ENCODE results near the gene MACO1. TPM values are rescaled to one million over a fixed set of nuclear protein-coding genes. Genes with fewer than 3 reads are reported as not detected.
"Not testable (repeated sequence)": the region's sequence is repeated elsewhere in the genome, so short reads cannot be mapped to it uniquely, and the experiment has no call there.

The MACO1 gene
- total and polyA plus RNA-seq, 2 of the 13 experiments (the other 11 are each of a cell fraction or from before 2014, with no cell fraction given) = 9.7 to 17.0 TPM

- no CpG with 5 or more reads among the region's 2 CpGs for WGBS (ENCODE audit: low lambda C conversion rate)
- H4K20me1 ChIP-seq (ENCODE audit: insufficient read depth, low read length); H3K9me3 ChIP-seq (ENCODE audit: low read length); CTCF ChIA-PET (ENCODE audit: low intra/inter-chr PET ratio, low total read pairs); DNase-seq (ENCODE audit: low spot score); ATAC-seq; in situ Hi-C loops (cut with HindIII; ENCODE audit: extremely low pct_ligation_motif_present, low pct_unique_long_range_greater_than_20kb); H3K36me3 ChIP-seq (replicated peaks in 1 of 2; ENCODE audit: control insufficient read depth in 1 of 2, insufficient read depth in 2 of 2, low read length in 2 of 2); H3K4me1 ChIP-seq (ENCODE audit: insufficient read depth, low read length); H3K9ac ChIP-seq (ENCODE audit: insufficient read depth, low read depth, low read length); FAIRE-seq; H2AFZ ChIP-seq (ENCODE audit: low read length); H3K79me2 ChIP-seq (ENCODE audit: insufficient read depth, low read length); intact Hi-C loops (cut with micrococcal nuclease; ENCODE audit: unreplicated experiment); H3K4me3 ChIP-seq (replicated peaks in 1 of 3; ENCODE audit: insufficient read depth in 1 of 3, low read depth in 2 of 3, low read length in 3 of 3); H3K27ac ChIP-seq (ENCODE audit: extremely low read length, insufficient read depth, low read length); H3K27me3 ChIP-seq (ENCODE audit: control insufficient read depth in 1 of 2, insufficient read depth in 2 of 2, low read length in 2 of 2); H3K4me2 ChIP-seq (ENCODE audit: low read depth, low read length); BruUV-seq (replicated peaks); POLR2A ChIA-PET: not testable (repeated sequence)
Measured at GRCh38 chr1:25398079-25398478, 32.6 kb upstream of the MACO1 start.

GRCh38 chr1:25402947-25403803 lies 27.5 kb upstream of the MACO1 start:
- ATAC-seq = peak; percentile 89
- H4K20me1 ChIP-seq (ENCODE audit: insufficient read depth, low read length); H3K9me3 ChIP-seq (ENCODE audit: low read length); POLR2A ChIA-PET; H3K4me3 ChIP-seq (replicated peaks in 1 of 3; ENCODE audit: insufficient read depth in 1 of 3, low read depth in 2 of 3, low read length in 3 of 3); FAIRE-seq; H3K27ac ChIP-seq (ENCODE audit: extremely low read length, insufficient read depth, low read length); CTCF ChIA-PET (ENCODE audit: low intra/inter-chr PET ratio, low total read pairs); DNase-seq (ENCODE audit: low spot score); H3K79me2 ChIP-seq (ENCODE audit: insufficient read depth, low read length); H3K27me3 ChIP-seq (ENCODE audit: control insufficient read depth in 1 of 2, insufficient read depth in 2 of 2, low read length in 2 of 2); H3K4me1 ChIP-seq (ENCODE audit: insufficient read depth, low read length); H3K9ac ChIP-seq (ENCODE audit: insufficient read depth, low read depth, low read length); BruUV-seq (replicated peaks); H3K36me3 ChIP-seq (replicated peaks in 1 of 2; ENCODE audit: control insufficient read depth in 1 of 2, insufficient read depth in 2 of 2, low read length in 2 of 2); intact Hi-C loops (cut with micrococcal nuclease; ENCODE audit: unreplicated experiment); H3K4me2 ChIP-seq (ENCODE audit: low read depth, low read length); H2AFZ ChIP-seq (ENCODE audit: low read length): not testable (repeated sequence)
- 17% methylated on average over 6 of the region's 8 CpGs for WGBS (ENCODE audit: low lambda C conversion rate)
- in situ Hi-C loops (cut with HindIII; ENCODE audit: extremely low pct_ligation_motif_present, low pct_unique_long_range_greater_than_20kb) = loop anchor here (25.0 kb wide), 1 partner anchor 109 kb away; no protein-coding TSS in a partner anchor
- TF ChIP-seq STAG1 (CRISPR knock-in tag; IDR thresholded peaks at IDR 0.05) = peak; percentile 66
- peak; percentile 56 for TF ChIP-seq CTCF (CRISPR knock-in tag; IDR thresholded peaks at IDR 0.05)

GRCh38 chr1:25405731-25406305 lies 24.9 kb upstream of the MACO1 start:
- POLR2A ChIA-PET; H3K9ac ChIP-seq (ENCODE audit: insufficient read depth, low read depth, low read length); DNase-seq (ENCODE audit: low spot score); H3K79me2 ChIP-seq (ENCODE audit: insufficient read depth, low read length); H3K4me3 ChIP-seq (replicated peaks in 1 of 3; ENCODE audit: insufficient read depth in 1 of 3, low read depth in 2 of 3, low read length in 3 of 3); H3K36me3 ChIP-seq (replicated peaks in 1 of 2; ENCODE audit: control insufficient read depth in 1 of 2, insufficient read depth in 2 of 2, low read length in 2 of 2); H2AFZ ChIP-seq (ENCODE audit: low read length); H3K27me3 ChIP-seq (ENCODE audit: control insufficient read depth in 1 of 2, insufficient read depth in 2 of 2, low read length in 2 of 2); intact Hi-C loops (cut with micrococcal nuclease; ENCODE audit: unreplicated experiment); FAIRE-seq; H4K20me1 ChIP-seq (ENCODE audit: insufficient read depth, low read length); H3K4me2 ChIP-seq (ENCODE audit: low read depth, low read length); CTCF ChIA-PET (ENCODE audit: low intra/inter-chr PET ratio, low total read pairs); H3K9me3 ChIP-seq (ENCODE audit: low read length); H3K4me1 ChIP-seq (ENCODE audit: insufficient read depth, low read length); H3K27ac ChIP-seq (ENCODE audit: extremely low read length, insufficient read depth, low read length); BruUV-seq (replicated peaks): not testable (repeated sequence)
- 0 out of 3 replicates have a peak, but pooled peaks have one; percentile 35 for ATAC-seq
- in situ Hi-C loops (cut with HindIII; ENCODE audit: extremely low pct_ligation_motif_present, low pct_unique_long_range_greater_than_20kb) = loop anchor here (25.0 kb wide), 1 partner anchor 106 kb away; no protein-coding TSS in a partner anchor
- WGBS (ENCODE audit: low lambda C conversion rate) = 83% methylated on average over 8 of the region's 12 CpGs

Data from HepG2 (cell line).